ENCODE results near the gene CLIC4. TPM values are rescaled to one million over a fixed set of nuclear protein-coding genes. Genes with fewer than 3 reads are reported as not detected.

The CLIC4 gene
- total RNA-seq, 4 donors from 2014 or later: 37.3 to 74.5 (median 45.6) TPM

DNA sequence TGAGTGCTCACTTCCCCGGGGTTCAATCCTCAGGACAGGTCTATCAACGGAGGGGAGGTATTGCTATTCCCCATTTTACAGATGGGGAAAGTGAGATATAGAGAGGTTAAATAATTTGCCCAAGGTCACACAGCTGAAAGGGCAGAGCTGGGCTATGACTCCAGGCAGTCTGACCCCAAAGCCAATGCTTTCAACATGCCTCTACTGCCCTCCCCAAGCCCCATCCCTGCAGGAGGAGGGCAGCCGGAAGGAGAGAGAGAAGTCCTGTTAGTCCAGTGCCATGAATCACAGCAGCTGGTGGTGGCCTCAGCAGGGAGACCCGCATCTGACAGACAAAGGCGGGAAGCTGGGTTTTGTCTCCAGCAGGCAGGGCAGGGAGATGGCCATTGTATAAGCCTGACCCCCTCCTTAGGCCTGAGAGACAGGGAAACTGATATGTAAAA, 20.0 kb upstream of the CLIC4 start:
- H3K4me1 ChIP-seq: peaks cover 11 to 18% of the 10 kb centered on the region in 2 donors
- intact Hi-C loops (cut with DNase I; ENCODE audit: low total_unique reads): no loop called here

DNA sequence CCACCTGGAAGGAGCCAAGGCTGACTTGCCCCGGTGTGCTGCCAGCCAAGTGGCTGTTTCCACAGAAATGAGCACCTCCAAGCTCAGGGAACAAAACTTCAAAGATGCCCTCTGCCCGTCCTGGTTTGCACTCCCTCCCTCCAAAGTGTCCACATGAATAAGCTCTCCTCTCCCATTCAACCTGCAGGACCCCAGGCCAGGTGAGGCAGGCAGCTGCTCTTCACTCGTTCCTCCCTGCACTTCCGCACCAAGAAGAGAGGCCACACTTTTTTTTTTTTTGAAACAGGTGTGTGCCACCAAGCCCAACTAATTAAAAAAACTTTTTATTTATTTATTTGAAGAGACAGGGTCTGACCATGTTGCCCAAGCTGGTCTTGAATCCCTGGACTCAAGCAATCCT, 18.5 kb upstream of the CLIC4 start:
- TF ChIP-seq POLR2A (IDR thresholded peaks at IDR 0.05): no peak
- TF ChIP-seq, protein P1, sequence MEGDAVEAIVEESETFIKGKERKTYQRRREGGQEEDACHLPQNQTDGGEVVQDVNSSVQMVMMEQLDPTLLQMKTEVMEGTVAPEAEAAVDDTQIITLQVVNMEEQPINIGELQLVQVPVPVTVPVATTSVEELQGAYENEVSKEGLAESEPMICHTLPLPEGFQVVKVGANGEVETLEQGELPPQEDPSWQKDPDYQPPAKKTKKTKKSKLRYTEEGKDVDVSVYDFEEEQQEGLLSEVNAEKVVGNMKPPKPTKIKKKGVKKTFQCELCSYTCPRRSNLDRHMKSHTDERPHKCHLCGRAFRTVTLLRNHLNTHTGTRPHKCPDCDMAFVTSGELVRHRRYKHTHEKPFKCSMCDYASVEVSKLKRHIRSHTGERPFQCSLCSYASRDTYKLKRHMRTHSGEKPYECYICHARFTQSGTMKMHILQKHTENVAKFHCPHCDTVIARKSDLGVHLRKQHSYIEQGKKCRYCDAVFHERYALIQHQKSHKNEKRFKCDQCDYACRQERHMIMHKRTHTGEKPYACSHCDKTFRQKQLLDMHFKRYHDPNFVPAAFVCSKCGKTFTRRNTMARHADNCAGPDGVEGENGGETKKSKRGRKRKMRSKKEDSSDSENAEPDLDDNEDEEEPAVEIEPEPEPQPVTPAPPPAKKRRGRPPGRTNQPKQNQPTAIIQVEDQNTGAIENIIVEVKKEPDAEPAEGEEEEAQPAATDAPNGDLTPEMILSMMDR (IDR thresholded peaks at IDR 0.05 in 4 of 5, conservative IDR thresholded peaks at IDR 0.05 in 1 of 5): no peak
- intact Hi-C loops (cut with DNase I; ENCODE audit: low total_unique reads): no loop called here
- peak overlapping the region in 2 of 4 donors; percentile 9 to 64 for H3K27ac ChIP-seq

More for the DNA sequence above, 20.0 kb upstream of the CLIC4 start:
- DNase-seq (no peak), ATAC-seq (no peak)
- H3K9me3 ChIP-seq: no peaks in the 10 kb centered on the region
- no peaks in the 10 kb centered on the region for H3K27me3 ChIP-seq
- H3K4me3 ChIP-seq: no peak overlapping the region
- no peak for TF ChIP-seq POLR2A (IDR thresholded peaks at IDR 0.05)
- TF ChIP-seq, protein P1 (IDR thresholded peaks at IDR 0.05 in 4 of 5, conservative IDR thresholded peaks at IDR 0.05 in 1 of 5): no peak
- peak overlapping the region; percentile 14 to 46 (median 38) for H3K27ac ChIP-seq
- no peaks in the 10 kb centered on the region for H3K36me3 ChIP-seq
- in situ Hi-C loops (cut with MboI; ENCODE audit: low sequenced_read_pairs in 4 of 4): no loop called here

DNA sequence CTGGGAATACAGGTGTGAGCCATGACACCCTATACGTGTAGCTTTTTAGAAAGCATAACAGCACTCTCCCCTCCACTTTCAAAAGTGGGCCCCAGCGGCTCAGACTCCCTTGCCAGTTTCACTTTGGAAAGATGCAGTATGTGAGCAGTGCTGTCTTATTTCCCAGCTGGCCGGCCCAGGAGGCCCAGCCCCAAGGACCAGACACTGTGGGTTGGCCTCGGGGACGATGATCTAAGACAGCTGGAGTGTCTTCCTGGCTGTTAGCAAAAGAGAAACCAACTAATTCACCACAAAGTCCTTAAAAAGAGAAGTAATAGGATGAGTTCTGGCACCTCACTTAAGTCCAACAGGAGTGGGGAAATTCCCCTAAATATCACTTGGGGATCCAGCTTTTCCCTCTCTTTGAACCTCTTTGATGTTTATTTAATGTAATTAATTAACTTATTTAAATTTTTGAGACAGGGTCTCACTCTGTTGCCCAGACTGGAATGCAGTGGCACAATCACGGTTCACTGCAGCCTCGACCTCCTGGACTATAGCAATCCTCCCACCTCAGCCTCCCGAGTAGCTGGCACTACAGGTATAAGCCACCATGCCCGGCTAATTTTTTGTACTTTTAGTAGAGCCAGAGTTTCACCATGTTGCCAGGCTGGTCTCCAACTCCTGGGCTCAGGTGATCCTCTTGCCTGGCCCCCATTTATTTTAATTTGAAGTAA, 17.6 kb upstream of the CLIC4 start:
- H3K9me3 ChIP-seq: no peaks in the 10 kb centered on the region
- in situ Hi-C loops (cut with MboI; ENCODE audit: low sequenced_read_pairs in 4 of 4): no loop called here
- H3K36me3 ChIP-seq: no peaks in the 10 kb centered on the region
- peak overlapping the region; percentile 9 to 64 (median 40) for H3K27ac ChIP-seq
- intact Hi-C loops (cut with DNase I; ENCODE audit: low total_unique reads): no loop called here
- no peak for TF ChIP-seq POLR2A (IDR thresholded peaks at IDR 0.05)
- TF ChIP-seq, protein P1 (IDR thresholded peaks at IDR 0.05 in 4 of 5, conservative IDR thresholded peaks at IDR 0.05 in 1 of 5): no peak
- peak in 1 of 2 donors; percentile 32 for DNase-seq
- ATAC-seq: peak; percentile 16 to 49
- H3K4me3 ChIP-seq: no peak overlapping the region
- no peaks in the 10 kb centered on the region for H3K27me3 ChIP-seq
- H3K4me1 ChIP-seq: peaks cover 13 to 15% of the 10 kb centered on the region in 2 donors

More for the DNA sequence above, 18.5 kb upstream of the CLIC4 start:
- Histone ChIP-seq H3K36me3 (no peaks in the 10 kb centered on the region), H3K9me3 (no peaks in the 10 kb centered on the region), H3K4me3 (no peak overlapping the region), H3K27me3 (no peaks in the 10 kb centered on the region), H3K4me1 (peaks cover 13 to 15% of the 10 kb centered on the region in 2 donors)
- DNase-seq: no peak
- in situ Hi-C loops (cut with MboI; ENCODE audit: low sequenced_read_pairs in 4 of 4): no loop called here
- no peak for ATAC-seq

DNA sequence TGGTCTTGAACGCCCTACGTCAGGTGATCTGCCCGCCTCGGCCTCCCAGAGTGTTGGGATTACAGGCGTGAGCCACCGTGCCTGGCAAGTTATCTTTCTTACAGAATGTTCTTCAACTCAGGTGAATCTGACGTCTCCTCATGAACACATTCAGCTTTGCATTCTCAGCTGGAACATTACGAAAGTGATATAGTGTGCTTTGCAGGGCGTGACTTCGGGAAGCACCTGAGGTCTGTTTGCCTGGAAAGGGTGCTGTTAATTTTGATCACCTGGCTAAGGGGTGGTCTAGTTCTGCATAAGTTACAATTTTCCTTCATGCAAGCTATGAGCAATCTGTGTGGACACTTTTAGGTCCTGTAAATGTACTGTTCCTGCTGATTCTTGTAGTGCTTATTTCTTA, 16.3 kb upstream of the CLIC4 start:
- in situ Hi-C loops (cut with MboI; ENCODE audit: low sequenced_read_pairs in 4 of 4): no loop called here
- H3K4me3 ChIP-seq: no peak overlapping the region

More for the DNA sequence above, 16.3 kb upstream of the CLIC4 start:
- no peaks in the 10 kb centered on the region for H3K36me3 ChIP-seq
- TF ChIP-seq POLR2A (IDR thresholded peaks at IDR 0.05): no peak
- TF ChIP-seq, protein P1 (IDR thresholded peaks at IDR 0.05 in 4 of 5, conservative IDR thresholded peaks at IDR 0.05 in 1 of 5): no peak
- H3K27me3 ChIP-seq: no peaks in the 10 kb centered on the region
- intact Hi-C loops (cut with DNase I; ENCODE audit: low total_unique reads): no loop called here
- ATAC-seq (no peak), DNase-seq (no peak)
- H3K27ac ChIP-seq: no peak overlapping the region
- peaks cover 13 to 15% of the 10 kb centered on the region in 2 donors for H3K4me1 ChIP-seq
- H3K9me3 ChIP-seq: no peaks in the 10 kb centered on the region
